Measurements from ENCODE around the gene STK39.

- TF ChIP-seq CTCF (conservative IDR thresholded peaks at IDR 0.05) (no peak), ZFX (IDR thresholded peaks at IDR 0.05) (no peak)
These were observed 17.0 kb downstream of the STK39 start for GRCh38 chr2:168230389-168230788.

All from C4-2B (cell line).